NCI-H2081 (cell line): ENCODE data around the gene BOK.

Experiments used
- DNase-seq, 2 experiments: peaks; one replicate each; lab custom pipeline; 2025; lab: John Stamatoyannopoulos, UW

Gene BOK

GRCh38 chr2:241538838-241539615 is 19.5 kb upstream of the BOK start:
- no peak for DNase-seq

- no peak for DNase-seq
These were observed 18.8 kb upstream of the BOK start for GRCh38 chr2:241539616-241540374.

- DNase-seq = no peak
These were observed 18.2 kb upstream of the BOK start for GRCh38 chr2:241540401-241540770.

GRCh38 chr2:241540771-241541561 is 17.6 kb upstream of the BOK start:
- no peak for DNase-seq

GRCh38 chr2:241541564-241542277 is 16.8 kb upstream of the BOK start:
- DNase-seq = no peak

- DNase-seq = no peak
These were observed 16.3 kb upstream of the BOK start for GRCh38 chr2:241542278-241542605.

GRCh38 chr2:241545106-241545505 is 13.4 kb upstream of the BOK start:
- no peak for DNase-seq

- no peak for DNase-seq
These were observed 12.7 kb upstream of the BOK start for GRCh38 chr2:241545523-241546473.

- DNase-seq = no peak
These were observed 11.6 kb upstream of the BOK start for GRCh38 chr2:241546771-241547498.

- no peak for DNase-seq
These were observed 10.6 kb upstream of the BOK start for GRCh38 chr2:241547781-241548450.

GRCh38 chr2:241548451-241548835 is 10.1 kb upstream of the BOK start:
- no peak for DNase-seq

- no peak for DNase-seq
These were observed 7.6 kb upstream of the BOK start for GRCh38 chr2:241550616-241551580.

- no peak for DNase-seq
These were observed 6.9 kb upstream of the BOK start for GRCh38 chr2:241551599-241551997.

- no peak for DNase-seq
These were observed 6.4 kb upstream of the BOK start for GRCh38 chr2:241551998-241552737.

- no peak for DNase-seq
These were observed 5.1 kb upstream of the BOK start for GRCh38 chr2:241553512-241553830.

GRCh38 chr2:241553981-241554380 is 4.6 kb upstream of the BOK start:
- no peak for DNase-seq

- DNase-seq = no peak
These were observed 3.8 kb upstream of the BOK start for GRCh38 chr2:241554610-241555322.
